ENCODE data around the gene CAVIN4.
A peak's percentile ranks its signal among the peaks of the same experiment; 100 is the strongest.

The CAVIN4 gene

GRCh38 chr9:100581661-100582060 is 3.8 kb downstream of the CAVIN4 start:
- Mint-ChIP-seq H3K27ac (no peak overlapping the region), H3K9me3 (no peaks in the 10 kb centered on the region), H3K4me3 (no peak overlapping the region), H3K36me3 (no peaks in the 10 kb centered on the region), H3K27me3 (no peaks in the 10 kb centered on the region), H3K4me1 (no peaks in the 10 kb centered on the region)

- no peaks in the 10 kb centered on the region for H3K27me3 Mint-ChIP-seq
- no peak overlapping the region for H3K4me3 Mint-ChIP-seq
- no peak overlapping the region for H3K27ac Mint-ChIP-seq
Observed at GRCh38 chr9:100583014-100583802, 5.3 kb downstream of the CAVIN4 start.

GRCh38 chr9:100584951-100585350 is 7.1 kb downstream of the CAVIN4 start:
- no peaks in the 10 kb centered on the region for H3K27me3 Mint-ChIP-seq
- no peak overlapping the region for H3K4me3 Mint-ChIP-seq
- H3K27ac Mint-ChIP-seq: no peak overlapping the region
- no peaks in the 10 kb centered on the region for H3K9me3 Mint-ChIP-seq
- no peaks in the 10 kb centered on the region for H3K4me1 Mint-ChIP-seq
- no peaks in the 10 kb centered on the region for H3K36me3 Mint-ChIP-seq

More at GRCh38 chr9:100583014-100583802, 5.3 kb downstream of the CAVIN4 start:
- no peaks in the 10 kb centered on the region for H3K9me3 Mint-ChIP-seq
- no peaks in the 10 kb centered on the region for H3K36me3 Mint-ChIP-seq
- no peaks in the 10 kb centered on the region for H3K4me1 Mint-ChIP-seq

GRCh38 chr9:100586093-100586492 is 8.2 kb downstream of the CAVIN4 start:
- Mint-ChIP-seq H3K36me3 (no peaks in the 10 kb centered on the region), H3K4me1 (no peaks in the 10 kb centered on the region), H3K4me3 (no peak overlapping the region), H3K9me3 (no peaks in the 10 kb centered on the region), H3K27ac (no peak overlapping the region), H3K27me3 (no peaks in the 10 kb centered on the region)

DNA sequence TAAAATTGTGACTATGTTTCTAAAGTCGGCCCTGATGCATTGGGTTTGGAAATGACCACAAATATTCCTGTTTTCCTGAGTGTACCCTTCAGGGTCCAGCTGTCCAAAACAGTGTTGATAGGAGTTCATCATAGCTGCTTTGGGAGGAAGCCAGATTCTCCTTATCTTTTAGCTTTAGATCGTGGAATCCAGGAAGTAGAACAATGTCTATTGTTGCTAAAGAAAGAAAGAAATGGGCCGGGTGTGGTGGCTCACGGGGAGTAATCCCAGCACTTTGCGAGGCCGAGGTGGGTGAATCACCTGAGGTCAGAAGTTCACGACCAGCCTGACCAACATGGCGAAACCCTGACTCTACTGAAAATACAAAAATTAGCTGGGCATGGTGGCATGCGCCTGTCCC is 9.5 kb downstream of the CAVIN4 start:
- Mint-ChIP-seq H3K9me3 (no peaks in the 10 kb centered on the region), H3K27ac (no peak overlapping the region), H3K4me3 (no peak overlapping the region), H3K4me1 (no peaks in the 10 kb centered on the region), H3K36me3 (no peaks in the 10 kb centered on the region), H3K27me3 (no peaks in the 10 kb centered on the region)

DNA sequence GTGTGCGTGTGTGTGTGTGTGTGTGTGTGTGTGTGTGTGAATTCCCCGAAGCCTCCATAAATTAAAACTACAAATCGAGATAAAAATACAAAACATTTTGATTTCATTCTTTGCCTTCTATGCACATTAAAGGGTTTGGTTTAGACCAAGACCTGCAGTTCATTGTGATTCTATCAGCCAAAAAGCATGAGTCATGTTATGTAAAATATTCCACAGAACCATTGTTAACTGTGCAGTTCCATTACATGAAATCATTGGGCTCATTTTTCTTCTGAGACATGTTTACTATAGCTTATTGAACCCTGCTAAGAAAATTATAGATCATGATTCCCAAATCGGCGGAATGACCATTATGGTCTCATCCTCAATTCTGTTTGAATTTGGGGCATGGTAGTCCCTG is 11.7 kb downstream of the CAVIN4 start:
- Mint-ChIP-seq H3K4me1 (no peaks in the 10 kb centered on the region), H3K27ac (no peak overlapping the region), H3K4me3 (no peak overlapping the region), H3K9me3 (no peaks in the 10 kb centered on the region), H3K36me3 (no peaks in the 10 kb centered on the region), H3K27me3 (no peaks in the 10 kb centered on the region)

GRCh38 chr9:100590481-100590880 is 12.6 kb downstream of the CAVIN4 start:
- Mint-ChIP-seq H3K27ac (no peak overlapping the region), H3K36me3 (no peaks in the 10 kb centered on the region), H3K4me3 (no peak overlapping the region), H3K27me3 (no peaks in the 10 kb centered on the region), H3K9me3 (no peaks in the 10 kb centered on the region), H3K4me1 (no peaks in the 10 kb centered on the region)

DNA sequence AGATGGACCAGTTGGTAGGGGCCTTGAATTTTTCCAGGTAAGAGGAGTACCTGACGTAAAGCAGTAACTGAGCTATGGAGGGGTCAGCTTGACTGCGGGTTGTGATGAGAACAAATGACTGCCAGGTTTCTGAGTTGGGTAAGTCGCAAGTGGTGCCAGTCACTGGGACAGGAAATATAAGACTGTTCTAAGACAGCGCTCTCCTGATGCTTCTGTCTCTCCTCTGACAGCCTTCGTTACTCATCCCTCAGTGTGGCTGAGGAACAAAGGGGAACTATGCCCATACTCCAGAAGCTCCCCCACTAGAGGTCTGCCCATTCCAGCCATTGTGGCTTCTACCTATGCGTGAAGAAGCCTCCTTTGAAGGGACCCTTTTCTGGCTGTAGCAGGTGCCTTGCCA is 13.3 kb downstream of the CAVIN4 start:
- Mint-ChIP-seq H3K36me3 (no peaks in the 10 kb centered on the region), H3K4me3 (no peak overlapping the region), H3K4me1 (peaks cover 5% of the 10 kb centered on the region), H3K27me3 (no peaks in the 10 kb centered on the region), H3K9me3 (no peaks in the 10 kb centered on the region), H3K27ac (no peak overlapping the region)

- no peak overlapping the region for H3K4me3 Mint-ChIP-seq
- no peak overlapping the region for H3K27ac Mint-ChIP-seq
- H3K4me1 Mint-ChIP-seq: peaks cover 9% of the 10 kb centered on the region
- H3K27me3 Mint-ChIP-seq: no peaks in the 10 kb centered on the region
- no peaks in the 10 kb centered on the region for H3K9me3 Mint-ChIP-seq
- H3K36me3 Mint-ChIP-seq: no peaks in the 10 kb centered on the region
Observed at GRCh38 chr9:100591639-100592412, 13.9 kb downstream of the CAVIN4 start.

GRCh38 chr9:100595391-100596199 is 17.7 kb downstream of the CAVIN4 start:
- H3K27ac Mint-ChIP-seq: peak overlapping the region; percentile 2
- H3K4me3 Mint-ChIP-seq: no peak overlapping the region
- peaks cover 30% of the 10 kb centered on the region for H3K4me1 Mint-ChIP-seq
- no peaks in the 10 kb centered on the region for H3K9me3 Mint-ChIP-seq
- no peaks in the 10 kb centered on the region for H3K27me3 Mint-ChIP-seq
- no peaks in the 10 kb centered on the region for H3K36me3 Mint-ChIP-seq

GRCh38 chr9:100597236-100597635 is 19.4 kb downstream of the CAVIN4 start:
- no peaks in the 10 kb centered on the region for H3K36me3 Mint-ChIP-seq
- H3K27ac Mint-ChIP-seq: no peak overlapping the region
- no peak overlapping the region for H3K4me3 Mint-ChIP-seq
- no peaks in the 10 kb centered on the region for H3K27me3 Mint-ChIP-seq
- peaks cover 34% of the 10 kb centered on the region for H3K4me1 Mint-ChIP-seq
- H3K9me3 Mint-ChIP-seq: no peaks in the 10 kb centered on the region

DNA sequence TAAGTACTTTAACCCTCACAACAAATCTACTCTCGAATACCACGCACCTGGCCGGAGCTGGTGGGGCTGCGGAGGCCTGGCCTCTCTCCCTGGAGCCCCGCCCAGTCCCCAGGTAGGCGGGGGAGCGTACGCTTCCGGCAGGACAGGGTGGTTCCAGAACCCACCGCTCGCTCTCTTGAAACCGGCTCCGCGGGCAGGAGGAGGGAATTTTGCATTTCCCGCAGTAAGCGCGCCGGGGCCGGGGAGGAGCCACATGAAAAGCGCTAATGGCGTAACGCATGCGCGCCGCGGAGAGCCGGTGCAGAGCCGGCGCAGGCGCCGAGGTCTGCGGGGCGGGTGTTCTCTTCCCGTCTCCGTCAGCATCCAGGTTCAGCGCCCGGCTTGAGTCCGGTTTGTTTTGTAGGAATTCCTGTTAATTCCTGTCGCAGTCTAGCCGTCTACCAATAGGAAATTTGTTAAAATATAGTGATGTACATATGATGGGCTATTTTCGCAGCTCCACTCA is 20.8 kb downstream of the CAVIN4 start:
- Mint-ChIP-seq H3K27me3 (no peaks in the 10 kb centered on the region), H3K36me3 (no peaks in the 10 kb centered on the region), H3K27ac (peak overlapping the region; percentile 33), H3K4me1 (peaks cover 34% of the 10 kb centered on the region), H3K9me3 (no peaks in the 10 kb centered on the region), H3K4me3 (peak overlapping the region; percentile 84)

- Mint-ChIP-seq H3K4me3 (no peak overlapping the region), H3K27me3 (no peaks in the 10 kb centered on the region), H3K27ac (no peak overlapping the region)
Observed at GRCh38 chr9:100600521-100601079, 22.7 kb downstream of the CAVIN4 start.

GRCh38 chr9:100601216-100601615 is 23.3 kb downstream of the CAVIN4 start:
- Mint-ChIP-seq H3K9me3 (no peaks in the 10 kb centered on the region), H3K27ac (no peak overlapping the region), H3K4me1 (peaks cover 29% of the 10 kb centered on the region), H3K27me3 (no peaks in the 10 kb centered on the region), H3K4me3 (no peak overlapping the region), H3K36me3 (no peaks in the 10 kb centered on the region)

More at GRCh38 chr9:100600521-100601079, 22.7 kb downstream of the CAVIN4 start:
- Mint-ChIP-seq H3K36me3 (no peaks in the 10 kb centered on the region), H3K4me1 (peaks cover 34% of the 10 kb centered on the region), H3K9me3 (no peaks in the 10 kb centered on the region)

DNA sequence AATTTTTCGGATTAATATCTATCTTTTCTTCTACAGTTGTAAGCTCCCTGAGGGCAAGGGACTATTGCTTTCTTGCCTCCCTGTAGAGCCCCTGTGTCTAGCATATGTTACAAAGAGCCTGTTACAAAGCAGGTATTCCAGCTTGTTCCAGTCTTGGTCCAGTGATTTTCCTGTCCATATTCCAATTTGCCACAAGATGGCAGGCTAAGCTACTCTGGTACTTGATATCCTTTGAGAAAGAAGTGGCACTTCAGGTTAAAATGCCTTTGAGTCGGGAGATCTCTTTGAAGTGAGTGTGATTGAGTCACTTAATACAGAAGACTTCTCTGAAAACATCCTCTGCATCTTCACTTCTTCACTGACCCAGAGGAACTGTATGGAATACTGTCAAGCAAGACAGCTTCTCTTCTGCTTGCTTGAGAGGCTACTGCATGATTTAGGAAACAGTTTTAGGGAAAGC is 24.5 kb downstream of the CAVIN4 start:
- H3K36me3 Mint-ChIP-seq: no peaks in the 10 kb centered on the region
- H3K4me3 Mint-ChIP-seq: no peak overlapping the region

More for the DNA sequence above, 24.5 kb downstream of the CAVIN4 start:
- no peak overlapping the region for H3K27ac Mint-ChIP-seq
- H3K27me3 Mint-ChIP-seq: no peaks in the 10 kb centered on the region
- H3K4me1 Mint-ChIP-seq: peaks cover 24% of the 10 kb centered on the region
- no peaks in the 10 kb centered on the region for H3K9me3 Mint-ChIP-seq

Data from activated naive CD4-positive, alpha-beta T cell treated with anti-CD3 and anti-CD28 coated beads, Interleukin-2, amount 50 U/mL, for 24 hours (primary cell).